ENCODE results near the gene LARGE1.

Gene LARGE1

GRCh38 chr22:33431300-33431699 lies 489.0 kb downstream of the LARGE1 start:
- TF ChIP-seq TAF1 (IDR thresholded peaks at IDR 0.05; ENCODE audit: borderline replicate concordance, insufficient read depth, low read length) (no peak), SIN3A (IDR thresholded peaks at IDR 0.05; ENCODE audit: borderline replicate concordance, insufficient read depth, low read length) (no peak), POLR2AphosphoS5 (IDR thresholded peaks at IDR 0.05; ENCODE audit: low read depth, low read length) (no peak), FOXP2 (optimal IDR thresholded peaks at IDR 0.05; ENCODE audit: borderline replicate concordance, extremely low read depth, extremely low read length, insufficient read depth) (no peak), REST (IDR thresholded peaks at IDR 0.05; ENCODE audit: insufficient read depth in 1 of 2, low read depth in 2 of 2, low read length in 2 of 2) (no peak)

- TF ChIP-seq POLR2AphosphoS5 (IDR thresholded peaks at IDR 0.05; ENCODE audit: low read depth, low read length) (no peak), REST (IDR thresholded peaks at IDR 0.05; ENCODE audit: insufficient read depth in 1 of 2, low read depth in 2 of 2, low read length in 2 of 2) (no peak), FOXP2 (optimal IDR thresholded peaks at IDR 0.05; ENCODE audit: borderline replicate concordance, extremely low read depth, extremely low read length, insufficient read depth) (no peak), TAF1 (IDR thresholded peaks at IDR 0.05; ENCODE audit: borderline replicate concordance, insufficient read depth, low read length) (no peak), SIN3A (IDR thresholded peaks at IDR 0.05; ENCODE audit: borderline replicate concordance, insufficient read depth, low read length) (no peak)
These were observed 491.0 kb downstream of the LARGE1 start for GRCh38 chr22:33429281-33429680.

GRCh38 chr22:33427461-33427860 lies 492.8 kb downstream of the LARGE1 start:
- TF ChIP-seq POLR2AphosphoS5 (IDR thresholded peaks at IDR 0.05; ENCODE audit: low read depth, low read length) = no peak
- TF ChIP-seq FOXP2 (optimal IDR thresholded peaks at IDR 0.05; ENCODE audit: borderline replicate concordance, extremely low read depth, extremely low read length, insufficient read depth) = no peak
- no peak for TF ChIP-seq TAF1 (IDR thresholded peaks at IDR 0.05; ENCODE audit: borderline replicate concordance, insufficient read depth, low read length)
- no peak for TF ChIP-seq REST (IDR thresholded peaks at IDR 0.05; ENCODE audit: insufficient read depth in 1 of 2, low read depth in 2 of 2, low read length in 2 of 2)
- TF ChIP-seq SIN3A (IDR thresholded peaks at IDR 0.05; ENCODE audit: borderline replicate concordance, insufficient read depth, low read length) = no peak

GRCh38 chr22:33426451-33426850 lies 493.8 kb downstream of the LARGE1 start:
- no peak for TF ChIP-seq TAF1 (IDR thresholded peaks at IDR 0.05; ENCODE audit: borderline replicate concordance, insufficient read depth, low read length)
- no peak for TF ChIP-seq REST (IDR thresholded peaks at IDR 0.05; ENCODE audit: insufficient read depth in 1 of 2, low read depth in 2 of 2, low read length in 2 of 2)
- TF ChIP-seq SIN3A (IDR thresholded peaks at IDR 0.05; ENCODE audit: borderline replicate concordance, insufficient read depth, low read length) = no peak
- TF ChIP-seq FOXP2 (optimal IDR thresholded peaks at IDR 0.05; ENCODE audit: borderline replicate concordance, extremely low read depth, extremely low read length, insufficient read depth) = no peak
- TF ChIP-seq POLR2AphosphoS5 (IDR thresholded peaks at IDR 0.05; ENCODE audit: low read depth, low read length) = no peak

GRCh38 chr22:33421859-33422258 lies 498.4 kb downstream of the LARGE1 start:
- no peak for TF ChIP-seq TAF1 (IDR thresholded peaks at IDR 0.05; ENCODE audit: borderline replicate concordance, insufficient read depth, low read length)
- no peak for TF ChIP-seq REST (IDR thresholded peaks at IDR 0.05; ENCODE audit: insufficient read depth in 1 of 2, low read depth in 2 of 2, low read length in 2 of 2)
- TF ChIP-seq POLR2AphosphoS5 (IDR thresholded peaks at IDR 0.05; ENCODE audit: low read depth, low read length) = no peak
- TF ChIP-seq SIN3A (IDR thresholded peaks at IDR 0.05; ENCODE audit: borderline replicate concordance, insufficient read depth, low read length) = no peak
- no peak for TF ChIP-seq FOXP2 (optimal IDR thresholded peaks at IDR 0.05; ENCODE audit: borderline replicate concordance, extremely low read depth, extremely low read length, insufficient read depth)
